Neural cell (in vitro differentiated cells): ENCODE measurements around the gene MRC2.

Experiments
- EZH2 ChIP-seq: fragments of 200-600, 300-800 bp; shearing (Covaris generic), sonication (generic); IDR thresholded peaks from 2 replicates; pipeline ENCODE4 v1.6.1; 2014; ENCODE audit warnings: antibody characterized with exemption, low read length, borderline replicate concordance, mild to moderate bottlenecking; ENCODE audit not compliant: insufficient read depth, poor library complexity, severe bottlenecking
- MXI1 ChIP-seq: fragments of 450-650 bp; conservative IDR thresholded peaks from 2 replicates; pipeline ENCODE4 v1.6.1; 2014; ENCODE audit warnings: antibody characterized with exemption, mild to moderate bottlenecking; ENCODE audit not compliant: poor library complexity, severe bottlenecking
- RAD21 ChIP-seq: fragments of 450-650 bp; conservative IDR thresholded peaks from 2 replicates; pipeline ENCODE4 v1.6.1; 2014; ENCODE audit warnings: antibody characterized with exemption, mild to moderate bottlenecking, moderate library complexity
- TF ChIP-seq, protein P1 (sequence below): fragments of 450-650 bp; IDR thresholded peaks from 2 replicates; pipeline ENCODE4 v1.5.1; 2014; ENCODE audit warnings: antibody characterized with exemption, mild to moderate bottlenecking, moderate library complexity; ENCODE audit not compliant: poor library complexity, severe bottlenecking
- TF ChIP-seq, protein P2 (sequence below): IDR thresholded peaks from 2 replicates; pipeline ENCODE4 v1.6.1; 2012; ENCODE audit warnings: borderline replicate concordance

GRCh38 chr17:62661337-62661736 lies 33.9 kb downstream of the MRC2 start:
- TF ChIP-seq MXI1: no peak
- TF ChIP-seq, protein P1, sequence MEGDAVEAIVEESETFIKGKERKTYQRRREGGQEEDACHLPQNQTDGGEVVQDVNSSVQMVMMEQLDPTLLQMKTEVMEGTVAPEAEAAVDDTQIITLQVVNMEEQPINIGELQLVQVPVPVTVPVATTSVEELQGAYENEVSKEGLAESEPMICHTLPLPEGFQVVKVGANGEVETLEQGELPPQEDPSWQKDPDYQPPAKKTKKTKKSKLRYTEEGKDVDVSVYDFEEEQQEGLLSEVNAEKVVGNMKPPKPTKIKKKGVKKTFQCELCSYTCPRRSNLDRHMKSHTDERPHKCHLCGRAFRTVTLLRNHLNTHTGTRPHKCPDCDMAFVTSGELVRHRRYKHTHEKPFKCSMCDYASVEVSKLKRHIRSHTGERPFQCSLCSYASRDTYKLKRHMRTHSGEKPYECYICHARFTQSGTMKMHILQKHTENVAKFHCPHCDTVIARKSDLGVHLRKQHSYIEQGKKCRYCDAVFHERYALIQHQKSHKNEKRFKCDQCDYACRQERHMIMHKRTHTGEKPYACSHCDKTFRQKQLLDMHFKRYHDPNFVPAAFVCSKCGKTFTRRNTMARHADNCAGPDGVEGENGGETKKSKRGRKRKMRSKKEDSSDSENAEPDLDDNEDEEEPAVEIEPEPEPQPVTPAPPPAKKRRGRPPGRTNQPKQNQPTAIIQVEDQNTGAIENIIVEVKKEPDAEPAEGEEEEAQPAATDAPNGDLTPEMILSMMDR: no peak
- TF ChIP-seq EZH2: no peak
- no peak for TF ChIP-seq RAD21
- TF ChIP-seq, protein P2, sequence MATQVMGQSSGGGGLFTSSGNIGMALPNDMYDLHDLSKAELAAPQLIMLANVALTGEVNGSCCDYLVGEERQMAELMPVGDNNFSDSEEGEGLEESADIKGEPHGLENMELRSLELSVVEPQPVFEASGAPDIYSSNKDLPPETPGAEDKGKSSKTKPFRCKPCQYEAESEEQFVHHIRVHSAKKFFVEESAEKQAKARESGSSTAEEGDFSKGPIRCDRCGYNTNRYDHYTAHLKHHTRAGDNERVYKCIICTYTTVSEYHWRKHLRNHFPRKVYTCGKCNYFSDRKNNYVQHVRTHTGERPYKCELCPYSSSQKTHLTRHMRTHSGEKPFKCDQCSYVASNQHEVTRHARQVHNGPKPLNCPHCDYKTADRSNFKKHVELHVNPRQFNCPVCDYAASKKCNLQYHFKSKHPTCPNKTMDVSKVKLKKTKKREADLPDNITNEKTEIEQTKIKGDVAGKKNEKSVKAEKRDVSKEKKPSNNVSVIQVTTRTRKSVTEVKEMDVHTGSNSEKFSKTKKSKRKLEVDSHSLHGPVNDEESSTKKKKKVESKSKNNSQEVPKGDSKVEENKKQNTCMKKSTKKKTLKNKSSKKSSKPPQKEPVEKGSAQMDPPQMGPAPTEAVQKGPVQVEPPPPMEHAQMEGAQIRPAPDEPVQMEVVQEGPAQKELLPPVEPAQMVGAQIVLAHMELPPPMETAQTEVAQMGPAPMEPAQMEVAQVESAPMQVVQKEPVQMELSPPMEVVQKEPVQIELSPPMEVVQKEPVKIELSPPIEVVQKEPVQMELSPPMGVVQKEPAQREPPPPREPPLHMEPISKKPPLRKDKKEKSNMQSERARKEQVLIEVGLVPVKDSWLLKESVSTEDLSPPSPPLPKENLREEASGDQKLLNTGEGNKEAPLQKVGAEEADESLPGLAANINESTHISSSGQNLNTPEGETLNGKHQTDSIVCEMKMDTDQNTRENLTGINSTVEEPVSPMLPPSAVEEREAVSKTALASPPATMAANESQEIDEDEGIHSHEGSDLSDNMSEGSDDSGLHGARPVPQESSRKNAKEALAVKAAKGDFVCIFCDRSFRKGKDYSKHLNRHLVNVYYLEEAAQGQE: no peak
